ENCODE data around the gene E2F4.

DNA sequence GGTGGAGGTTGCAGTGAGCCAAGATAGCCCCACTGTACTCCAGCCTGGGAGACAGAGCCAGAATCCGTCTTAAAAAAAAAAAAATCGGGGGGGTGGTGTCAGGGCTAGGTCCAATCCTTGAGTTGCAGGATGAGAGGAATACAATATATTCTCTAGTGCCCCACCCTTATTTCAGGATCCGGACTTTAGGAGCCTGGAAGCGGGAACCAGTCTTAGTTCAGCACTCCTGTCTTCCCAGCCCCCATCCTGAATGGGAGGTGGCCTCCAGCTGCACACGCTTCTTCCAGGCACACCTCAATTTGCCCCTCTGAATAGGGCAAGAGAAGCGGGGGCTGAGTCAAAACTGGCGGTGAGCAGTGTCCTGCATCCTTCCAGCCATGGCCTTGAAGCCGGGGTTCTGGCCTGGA is 53.7 kb downstream of the E2F4 start:
- TF ChIP-seq, protein P1, sequence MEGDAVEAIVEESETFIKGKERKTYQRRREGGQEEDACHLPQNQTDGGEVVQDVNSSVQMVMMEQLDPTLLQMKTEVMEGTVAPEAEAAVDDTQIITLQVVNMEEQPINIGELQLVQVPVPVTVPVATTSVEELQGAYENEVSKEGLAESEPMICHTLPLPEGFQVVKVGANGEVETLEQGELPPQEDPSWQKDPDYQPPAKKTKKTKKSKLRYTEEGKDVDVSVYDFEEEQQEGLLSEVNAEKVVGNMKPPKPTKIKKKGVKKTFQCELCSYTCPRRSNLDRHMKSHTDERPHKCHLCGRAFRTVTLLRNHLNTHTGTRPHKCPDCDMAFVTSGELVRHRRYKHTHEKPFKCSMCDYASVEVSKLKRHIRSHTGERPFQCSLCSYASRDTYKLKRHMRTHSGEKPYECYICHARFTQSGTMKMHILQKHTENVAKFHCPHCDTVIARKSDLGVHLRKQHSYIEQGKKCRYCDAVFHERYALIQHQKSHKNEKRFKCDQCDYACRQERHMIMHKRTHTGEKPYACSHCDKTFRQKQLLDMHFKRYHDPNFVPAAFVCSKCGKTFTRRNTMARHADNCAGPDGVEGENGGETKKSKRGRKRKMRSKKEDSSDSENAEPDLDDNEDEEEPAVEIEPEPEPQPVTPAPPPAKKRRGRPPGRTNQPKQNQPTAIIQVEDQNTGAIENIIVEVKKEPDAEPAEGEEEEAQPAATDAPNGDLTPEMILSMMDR (IDR thresholded peaks at IDR 0.05; ENCODE audit: insufficient read depth, low read depth, low read length): no peak
- TF ChIP-seq EZH2 (IDR thresholded peaks at IDR 0.05; ENCODE audit: insufficient read depth, low read length): no peak
